Measurements from ENCODE around the gene NSD2.

The NSD2 gene

DNA sequence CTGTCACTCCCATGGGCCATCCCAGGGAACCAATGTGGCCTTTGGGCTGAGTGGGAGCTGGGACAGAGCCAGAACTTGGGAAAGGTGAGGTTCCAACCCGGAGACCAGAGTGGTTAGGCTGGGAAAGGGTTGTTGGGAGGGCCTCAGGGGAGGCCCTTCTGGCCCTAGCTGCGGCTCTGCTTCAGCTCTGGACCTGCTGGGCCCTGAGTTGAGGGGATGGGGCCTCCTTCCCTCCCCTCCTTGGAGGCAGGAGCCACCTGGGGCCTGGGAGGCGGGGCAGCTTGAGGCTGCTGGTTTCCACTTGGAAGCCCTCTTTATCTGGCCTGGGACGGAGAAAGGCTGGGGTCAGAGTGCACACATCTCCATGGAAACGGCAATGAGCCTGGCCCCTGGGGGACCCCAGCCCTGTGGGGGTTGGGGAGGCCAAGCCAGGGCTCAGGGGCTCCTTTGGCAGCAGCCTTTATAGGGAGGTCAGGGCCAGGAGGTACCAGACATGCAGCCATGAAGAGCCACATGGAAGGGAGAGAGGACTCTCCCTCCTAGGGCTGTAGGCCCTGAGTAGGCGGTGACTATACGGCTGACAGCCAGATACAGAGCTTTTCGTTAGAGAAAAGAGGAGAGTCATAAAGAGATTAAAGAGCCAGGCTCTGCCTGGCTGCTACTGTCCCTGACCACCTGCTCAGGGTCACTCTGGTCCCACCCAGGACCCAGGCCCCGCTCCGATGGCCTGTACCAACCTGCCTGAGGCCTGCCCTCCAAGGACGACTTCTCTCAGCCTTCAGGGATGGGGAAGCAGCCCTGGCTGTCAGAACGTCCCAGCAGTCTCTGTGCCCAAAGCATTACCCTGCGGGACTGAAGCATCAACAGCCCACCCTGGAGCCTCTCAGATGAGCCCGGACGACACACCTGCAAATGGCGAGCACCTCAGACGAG lies 6.9 kb upstream of the NSD2 start:
- DNase-seq (ENCODE audit: low spot score) = no peak

DNA sequence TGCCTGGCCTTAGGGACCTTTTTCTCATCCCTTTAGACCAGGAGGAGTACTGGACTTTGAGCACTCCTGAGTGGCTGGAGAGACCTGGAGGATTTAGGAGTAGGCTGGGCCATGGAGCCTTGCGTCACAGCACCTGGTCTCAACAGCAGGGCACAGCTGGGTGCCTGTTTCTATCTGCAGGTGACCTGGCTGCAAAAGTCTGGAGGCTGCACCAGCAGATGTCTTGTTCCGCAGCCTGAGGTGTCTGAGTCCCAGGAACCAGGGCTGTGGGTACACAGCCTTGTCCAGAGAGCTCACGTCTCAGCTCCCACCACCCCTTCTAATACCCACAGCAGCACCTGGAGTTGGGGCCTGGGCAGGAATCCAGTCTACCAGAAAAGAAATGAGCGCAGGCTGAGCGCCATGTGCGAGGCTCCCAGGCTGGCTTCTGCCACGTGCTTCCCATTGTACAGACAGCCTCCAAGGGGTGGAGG lies 5.0 kb upstream of the NSD2 start:
- DNase-seq (ENCODE audit: low spot score) = no peak

DNA sequence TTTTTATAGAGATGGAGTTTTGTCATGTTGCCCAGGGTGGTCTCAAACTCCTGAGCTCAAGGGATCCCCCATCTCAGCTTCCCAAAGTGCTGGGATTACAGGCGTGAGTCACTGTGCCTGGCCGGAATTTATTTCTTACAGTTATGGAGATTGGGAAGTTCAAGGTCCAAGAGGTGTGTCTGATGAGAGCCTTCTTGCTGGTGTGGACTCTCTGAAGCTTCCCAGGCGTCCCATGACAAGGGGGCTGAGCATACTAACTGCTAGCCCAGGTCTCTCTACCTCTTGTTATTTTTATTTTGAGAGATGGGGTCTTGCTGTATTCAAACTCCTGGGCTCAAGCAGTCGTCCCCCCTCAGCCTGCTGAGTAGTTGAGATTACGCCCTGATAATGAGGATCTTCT lies 2.9 kb upstream of the NSD2 start:
- no peak for DNase-seq (ENCODE audit: low spot score)

DNA sequence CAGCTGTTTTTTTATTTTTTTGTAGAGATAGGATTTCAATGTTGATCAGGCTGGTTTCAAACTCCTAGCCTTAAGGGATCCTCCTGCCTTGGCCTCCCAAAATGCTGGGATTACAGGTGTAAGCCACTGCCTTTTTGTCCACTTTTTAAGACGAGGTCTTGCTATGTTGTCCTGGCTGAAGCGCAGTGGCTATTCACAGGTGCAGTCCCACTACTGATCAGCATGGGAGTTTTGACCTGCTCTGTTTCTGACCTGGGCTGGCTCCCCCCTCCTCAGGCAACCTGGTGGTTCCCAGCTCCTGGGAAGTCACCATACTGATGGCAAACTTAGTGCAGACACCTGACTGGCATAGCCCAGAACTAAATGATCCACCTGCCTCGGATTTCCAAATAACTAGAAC lies 2.3 kb upstream of the NSD2 start:
- DNase-seq (ENCODE audit: low spot score) = no peak

DNA sequence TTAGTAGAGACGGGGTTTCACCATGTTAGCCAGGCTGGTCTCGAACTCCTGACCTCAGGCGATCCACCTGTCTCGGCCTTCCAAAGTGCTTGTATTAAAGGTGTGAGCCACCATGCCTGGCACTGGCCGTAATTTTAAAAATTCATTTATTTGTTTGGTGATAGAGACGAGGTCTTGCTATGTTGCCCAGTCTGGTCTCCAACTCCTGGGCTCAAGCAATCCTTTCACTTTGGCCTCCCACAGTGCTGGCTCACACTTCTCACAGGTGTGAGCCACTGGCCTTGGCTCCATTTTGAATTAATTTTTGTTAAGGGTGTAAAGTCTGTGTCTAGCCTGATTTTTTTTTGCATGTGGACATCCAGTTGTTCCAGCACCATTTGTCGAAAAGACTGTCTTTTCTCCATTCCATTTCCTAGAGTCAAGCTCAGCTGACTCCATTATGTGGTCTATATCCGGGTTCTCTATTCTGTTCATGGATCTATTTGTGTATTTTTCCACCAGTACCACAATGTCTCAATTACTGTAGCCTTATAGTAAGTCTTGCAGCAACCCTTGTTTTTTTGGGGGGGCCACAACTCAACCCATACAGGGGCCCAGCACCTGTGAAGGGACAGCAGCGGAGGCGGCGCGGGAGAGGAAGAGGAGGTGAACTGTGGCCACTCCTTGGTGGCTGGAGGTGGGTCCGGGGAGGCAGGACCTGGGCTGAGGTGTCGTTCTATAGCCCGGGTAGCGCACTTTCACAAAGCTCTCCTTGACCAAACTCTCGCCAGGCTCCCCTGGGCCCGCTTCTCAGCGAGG lies 1.5 kb upstream of the NSD2 start:
- no peak for DNase-seq (ENCODE audit: low spot score)

DNA sequence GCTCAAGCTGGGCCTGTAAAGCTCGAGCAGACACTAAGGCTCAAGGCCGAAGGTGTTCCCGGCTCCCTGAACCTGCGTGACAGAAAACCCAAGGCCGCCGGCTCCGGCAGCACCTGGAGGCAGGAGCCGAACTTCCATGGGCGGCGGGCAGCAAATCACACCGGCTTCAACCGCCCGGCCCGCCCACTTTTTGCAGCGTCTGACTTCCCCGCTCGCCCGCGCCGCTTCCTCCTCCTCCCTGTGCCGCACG lies 940 bp upstream of the NSD2 start:
- DNase-seq (ENCODE audit: low spot score) = peak; percentile 78

DNA sequence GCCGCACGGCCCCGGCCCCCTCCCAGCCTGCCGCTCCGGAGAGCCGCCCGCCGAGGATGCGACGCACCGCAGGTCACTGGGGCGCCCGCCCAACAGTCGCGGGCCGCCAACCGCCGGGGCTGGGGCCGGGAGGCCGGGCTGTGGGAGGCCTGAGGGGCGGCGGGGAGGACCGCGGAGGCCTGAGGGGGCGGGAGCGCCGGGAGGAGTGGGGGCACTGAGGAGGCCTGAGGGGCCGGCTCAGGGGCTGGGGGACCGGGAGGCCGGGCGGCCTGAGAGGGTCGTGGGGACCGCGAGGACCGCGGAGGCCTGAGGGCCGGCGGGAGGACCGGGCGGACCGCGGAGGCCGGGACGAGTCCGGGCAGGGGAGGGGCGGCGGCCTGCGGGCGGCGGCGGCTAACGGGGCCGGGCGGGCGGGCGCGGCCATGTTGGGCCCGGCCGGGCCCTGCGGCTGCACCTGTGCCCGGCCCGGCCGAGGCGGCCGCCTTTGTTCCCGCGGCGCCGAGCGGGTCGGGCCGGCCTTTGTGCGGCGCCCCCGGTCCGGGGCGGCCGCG lies 353 bp downstream of the NSD2 start:
- DNase-seq (ENCODE audit: low spot score) = no peak

DNA sequence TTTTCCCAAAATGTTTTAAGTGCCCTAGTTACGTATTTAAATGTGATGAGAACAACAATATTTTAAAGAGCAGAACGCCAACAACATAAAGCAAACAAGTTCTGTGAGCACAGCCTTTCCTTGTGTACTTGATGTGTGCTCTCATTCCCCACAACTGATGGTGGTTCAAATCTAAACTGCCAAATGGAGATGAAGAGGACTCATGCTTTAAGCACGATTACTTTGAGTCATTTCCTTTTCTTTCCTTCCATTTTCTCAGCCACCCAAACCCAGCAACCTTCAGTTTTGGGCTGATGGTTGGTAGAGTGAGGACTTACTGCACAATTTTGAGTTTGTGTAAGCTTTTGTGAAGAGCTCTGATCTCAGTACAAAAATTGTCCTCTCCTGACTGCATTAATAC lies 1.7 kb downstream of the NSD2 start:
- DNase-seq (ENCODE audit: low spot score) = peak; percentile 59

DNA sequence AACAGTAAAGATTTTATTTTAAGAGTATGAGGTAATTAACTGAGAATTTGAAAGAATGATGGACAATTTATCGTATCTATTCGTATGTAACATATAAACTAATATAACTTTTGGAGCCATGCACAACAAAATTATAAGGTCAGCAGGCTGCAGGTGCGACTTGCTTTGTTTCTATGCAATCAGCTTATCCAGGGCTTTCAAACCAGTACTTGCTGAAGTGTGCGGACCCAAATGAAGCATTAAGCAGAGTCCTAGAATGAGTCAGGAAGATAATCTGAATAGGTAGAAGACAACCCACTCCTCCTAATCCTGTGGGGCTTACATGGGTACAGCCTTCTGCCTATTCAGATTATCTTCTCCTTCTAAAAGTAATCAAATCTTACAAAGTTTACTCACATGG lies 2.1 kb downstream of the NSD2 start:
- DNase-seq (ENCODE audit: low spot score) = no peak

DNA sequence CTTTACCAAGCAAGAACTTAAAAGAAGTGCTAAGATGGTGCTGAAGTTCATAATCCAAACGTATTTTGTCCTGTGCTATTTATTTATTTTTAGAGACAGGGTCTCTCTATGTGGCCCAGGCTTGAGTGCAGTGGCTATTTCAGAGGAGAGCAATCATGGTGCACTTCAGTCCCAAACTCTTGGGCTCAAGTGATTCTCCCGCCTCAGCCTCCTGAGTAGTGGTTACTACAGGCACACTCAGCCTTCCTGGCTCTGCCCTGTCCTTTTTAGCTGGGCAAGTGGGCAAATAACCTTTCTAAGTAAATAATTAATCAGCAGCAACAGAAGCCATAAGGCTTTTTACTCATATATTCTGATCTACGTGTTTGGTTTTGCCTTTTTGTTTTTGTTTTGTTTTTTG lies 2.6 kb downstream of the NSD2 start:
- no peak for DNase-seq (ENCODE audit: low spot score)

DNA sequence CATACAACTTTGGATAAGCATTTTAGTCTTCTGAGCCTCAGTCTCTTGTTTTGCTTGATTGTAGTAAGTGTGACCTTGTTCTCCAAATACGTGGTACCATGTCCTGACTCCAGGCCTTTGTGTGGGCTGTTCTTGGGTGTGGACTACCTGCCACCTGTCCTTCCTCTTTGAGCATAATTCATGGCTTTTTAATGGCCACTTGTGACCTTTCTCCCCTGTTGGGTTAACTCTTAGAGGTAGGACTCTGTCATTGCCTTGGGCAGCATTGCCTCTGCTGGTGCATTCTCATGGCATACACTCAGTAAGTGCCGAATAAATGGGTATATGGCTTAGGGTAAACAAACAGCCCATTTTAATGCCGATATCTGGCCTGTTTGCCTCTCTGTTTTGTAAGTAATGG lies 3.0 kb downstream of the NSD2 start:
- no peak for DNase-seq (ENCODE audit: low spot score)

DNA sequence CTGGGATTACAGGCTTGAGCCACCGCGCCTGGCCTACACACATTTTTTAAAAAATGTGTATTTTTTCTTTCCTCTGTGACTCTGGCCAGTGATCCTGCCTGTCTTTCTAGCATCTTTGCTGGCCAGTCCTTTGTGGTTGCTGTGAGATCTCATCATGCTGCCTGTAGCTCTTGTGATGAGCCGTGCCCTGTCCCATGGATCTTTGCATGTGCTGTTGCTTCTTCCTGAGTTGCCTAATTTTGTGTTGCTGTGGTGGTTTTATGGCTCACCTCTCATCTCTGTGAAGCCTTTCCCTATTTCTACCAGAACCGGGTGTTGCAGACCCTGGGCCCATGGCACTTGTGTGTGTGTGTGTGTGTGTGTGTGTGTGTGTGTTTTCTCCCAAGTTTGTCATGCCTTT lies 8.3 kb downstream of the NSD2 start:
- no peak for DNase-seq (ENCODE audit: low spot score)

DNA sequence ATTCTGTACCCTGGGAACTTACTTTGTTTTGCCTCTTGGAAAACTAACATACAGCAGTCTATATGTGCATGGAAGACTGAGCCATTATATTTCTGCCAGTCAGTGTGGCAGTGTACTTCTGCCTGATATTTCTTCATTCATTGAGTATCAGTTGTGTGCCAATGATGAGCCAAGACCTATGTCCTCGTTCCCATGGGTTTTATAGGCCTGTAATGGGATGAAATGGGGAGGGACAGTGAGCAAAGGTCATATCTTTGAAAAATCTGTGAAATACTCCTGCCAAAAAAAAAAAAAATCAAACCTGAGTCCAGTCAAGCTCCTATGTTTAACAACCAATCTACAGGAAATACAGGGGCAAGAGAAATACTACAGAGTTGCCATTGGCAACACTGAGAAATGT lies 9.1 kb downstream of the NSD2 start:
- no peak for DNase-seq (ENCODE audit: low spot score)

DNA sequence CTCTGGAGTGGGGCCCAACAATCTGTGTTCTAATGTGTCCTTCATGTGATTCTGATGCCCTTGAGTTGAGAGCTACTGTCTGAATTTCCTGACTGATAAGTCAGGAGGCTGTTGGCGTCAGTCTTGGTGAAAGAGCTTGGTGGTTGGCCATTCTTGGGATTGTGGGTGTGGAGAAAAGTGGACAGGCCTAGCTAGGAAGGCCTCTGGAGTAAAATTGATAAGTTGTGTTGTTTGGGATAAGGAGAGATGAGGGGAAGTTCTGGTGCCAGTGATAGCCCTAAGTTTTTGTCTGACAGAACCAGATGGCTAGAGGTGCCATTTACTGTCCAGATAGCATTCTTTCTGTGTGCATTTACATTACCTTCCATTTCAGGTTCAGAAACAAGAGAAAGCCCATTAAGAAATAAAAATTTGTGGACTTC lies 11.7 kb downstream of the NSD2 start:
- no peak for DNase-seq (ENCODE audit: low spot score)

DNA sequence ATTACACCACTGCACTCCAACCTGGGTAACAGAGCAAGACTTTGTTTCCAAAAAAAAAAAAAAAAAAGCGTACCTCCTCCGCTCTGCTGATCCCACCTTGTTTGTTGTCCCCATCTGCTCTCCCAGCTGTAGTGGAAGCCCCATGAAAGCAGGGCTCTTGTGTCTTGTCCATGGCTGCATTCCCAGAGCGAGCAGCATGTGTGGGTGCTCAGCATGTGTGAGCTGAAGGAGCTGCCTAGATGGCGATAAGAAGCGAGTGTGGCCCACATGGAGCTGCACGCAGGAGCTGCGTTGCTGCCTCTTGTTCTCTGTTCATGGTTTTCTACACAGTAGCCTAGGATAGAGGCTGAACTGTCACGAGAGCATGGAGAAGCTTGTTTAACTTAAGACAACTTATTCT lies 12.4 kb downstream of the NSD2 start:
- no peak for DNase-seq (ENCODE audit: low spot score)

DNA sequence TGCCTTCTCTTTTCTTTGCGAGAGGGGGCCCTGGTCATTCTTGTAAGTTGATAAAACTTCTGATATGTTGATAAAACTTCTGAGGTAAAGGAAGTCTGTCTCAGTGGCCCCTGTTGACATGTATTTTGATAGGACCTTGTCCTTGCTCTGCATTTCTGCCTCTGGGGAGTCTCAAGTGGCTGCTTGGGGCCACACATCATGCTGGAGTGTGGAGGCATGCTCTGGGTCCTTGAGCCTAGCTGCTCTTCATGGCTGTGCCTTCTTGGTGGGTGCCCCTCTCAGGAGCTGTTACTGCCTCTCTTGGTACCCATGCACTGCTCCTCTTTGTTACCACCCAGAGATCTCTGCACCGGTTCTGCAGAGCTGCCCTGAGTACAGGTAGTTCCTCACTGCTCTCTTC lies 14.2 kb downstream of the NSD2 start:
- no peak for DNase-seq (ENCODE audit: low spot score)

DNA sequence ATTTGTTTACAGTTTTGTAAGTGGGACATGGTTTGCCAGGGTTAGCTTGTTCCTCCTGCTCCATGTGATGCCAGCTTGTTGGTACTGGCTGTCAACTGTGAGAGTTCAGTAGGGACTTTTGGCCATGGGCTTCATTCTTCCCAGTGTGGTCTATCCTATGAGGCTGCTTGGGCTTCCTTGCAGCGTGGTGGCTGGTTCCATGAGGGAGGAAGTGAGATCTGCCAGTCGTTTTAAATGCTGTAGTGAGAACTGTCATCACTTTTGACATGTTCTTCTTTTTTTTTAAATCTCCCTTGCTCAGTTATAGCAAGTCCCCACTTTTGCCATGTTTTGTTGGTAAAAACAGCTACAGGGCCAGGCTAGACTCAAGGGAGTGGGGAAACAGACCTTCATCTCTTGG lies 15.9 kb downstream of the NSD2 start:
- DNase-seq (ENCODE audit: low spot score) = no peak

DNA sequence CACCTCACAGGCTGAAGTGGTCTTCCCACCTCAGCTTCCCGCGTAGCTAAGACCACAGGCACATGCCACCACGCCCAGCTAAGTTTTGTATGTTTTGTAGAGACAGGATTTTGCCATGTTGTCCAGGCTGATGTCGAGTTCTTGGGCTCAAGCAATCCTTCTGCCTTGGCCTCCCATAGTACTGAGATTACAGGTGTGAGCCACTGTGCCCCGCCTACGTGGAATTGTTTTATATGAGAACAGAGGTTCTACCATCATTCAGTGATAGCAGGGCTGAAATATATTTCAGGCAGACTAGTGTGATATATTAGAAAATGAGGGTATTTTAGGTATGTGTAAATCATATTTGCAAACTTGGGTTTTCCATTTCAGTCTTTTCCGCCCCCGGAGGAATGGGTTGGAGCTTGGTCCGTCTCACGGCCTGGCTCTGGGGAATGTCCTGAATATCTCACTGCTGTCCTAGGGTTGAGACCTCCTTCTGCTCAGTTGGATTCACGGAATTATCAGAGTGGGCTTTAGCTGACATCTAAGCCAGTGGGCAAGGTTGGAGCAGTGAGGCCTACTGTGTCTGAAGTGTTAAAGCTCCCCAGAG lies 19.9 kb downstream of the NSD2 start:
- no peak for DNase-seq (ENCODE audit: low spot score)

DNA sequence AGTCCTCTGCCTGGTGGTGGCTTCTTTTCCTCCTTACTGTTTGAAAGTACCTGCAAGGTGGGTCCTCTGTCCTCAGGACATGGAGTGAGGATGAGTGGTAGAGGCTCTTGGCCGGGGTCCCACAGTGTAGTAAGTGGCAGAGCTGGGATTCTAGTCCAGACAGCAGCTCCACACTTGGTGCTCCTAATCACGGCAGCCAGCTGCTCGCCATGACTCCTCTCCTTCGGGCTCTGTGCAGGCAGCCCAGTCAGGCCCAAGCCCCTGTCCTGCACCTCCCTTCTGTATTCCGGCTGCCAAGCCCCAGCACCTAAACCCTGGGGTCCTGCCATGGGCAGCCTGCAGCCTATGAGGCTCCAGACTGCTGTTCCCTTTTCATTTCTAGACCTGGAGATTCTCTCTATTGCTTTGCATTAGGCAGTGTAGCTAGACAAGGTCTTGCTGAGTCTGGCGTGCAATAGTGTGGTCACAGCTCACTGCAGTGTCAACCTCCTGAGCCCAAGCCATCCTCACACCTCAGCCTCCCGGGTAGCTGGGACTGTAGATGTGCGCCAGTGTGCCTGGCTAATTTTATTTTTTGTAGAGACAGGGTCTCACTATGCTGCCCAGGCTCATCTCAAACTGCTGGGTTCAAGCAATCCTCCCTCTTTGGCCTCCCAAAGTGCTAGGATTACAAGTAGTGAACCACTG lies 24.9 kb downstream of the NSD2 start:
- no peak for DNase-seq (ENCODE audit: low spot score)

DNA sequence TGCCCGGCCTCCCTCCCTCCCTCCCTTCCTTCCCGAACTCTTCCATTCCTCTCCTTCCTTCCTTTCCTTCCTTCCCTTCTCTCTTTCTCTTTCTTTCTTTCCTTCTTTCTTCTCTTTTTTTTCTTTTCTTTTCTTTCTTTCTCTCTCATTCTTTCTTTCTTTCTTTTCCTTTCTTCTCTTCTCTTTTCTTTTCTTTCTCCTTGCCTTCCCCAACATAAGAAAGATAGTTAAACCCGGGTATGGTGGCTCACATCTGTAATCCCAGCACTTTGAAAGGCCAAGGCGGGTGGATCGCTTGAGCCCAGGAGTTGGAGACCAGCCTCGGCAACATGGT lies 25.4 kb downstream of the NSD2 start:
- DNase-seq (ENCODE audit: low spot score) = no peak

DNA sequence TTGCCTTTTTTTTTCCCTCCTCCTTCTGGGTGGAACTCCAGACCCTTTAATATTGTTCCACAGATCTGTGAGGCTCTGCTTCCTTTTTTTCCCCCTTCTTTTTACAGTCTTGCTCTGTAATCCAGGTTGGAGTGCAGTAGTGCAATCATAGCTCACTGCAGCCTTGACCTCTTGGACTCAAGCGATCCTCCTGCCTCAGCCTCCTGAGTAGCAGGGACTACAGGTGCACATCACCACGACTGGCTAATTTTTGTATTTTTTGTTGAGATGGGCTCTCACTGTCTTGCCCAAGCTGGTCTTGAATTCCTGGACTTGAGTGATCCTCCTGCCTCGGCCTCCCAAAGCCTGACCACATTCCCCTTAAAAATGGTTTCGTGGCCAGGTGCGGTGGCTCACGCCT lies 26.8 kb downstream of the NSD2 start:
- DNase-seq (ENCODE audit: low spot score) = no peak

DNA sequence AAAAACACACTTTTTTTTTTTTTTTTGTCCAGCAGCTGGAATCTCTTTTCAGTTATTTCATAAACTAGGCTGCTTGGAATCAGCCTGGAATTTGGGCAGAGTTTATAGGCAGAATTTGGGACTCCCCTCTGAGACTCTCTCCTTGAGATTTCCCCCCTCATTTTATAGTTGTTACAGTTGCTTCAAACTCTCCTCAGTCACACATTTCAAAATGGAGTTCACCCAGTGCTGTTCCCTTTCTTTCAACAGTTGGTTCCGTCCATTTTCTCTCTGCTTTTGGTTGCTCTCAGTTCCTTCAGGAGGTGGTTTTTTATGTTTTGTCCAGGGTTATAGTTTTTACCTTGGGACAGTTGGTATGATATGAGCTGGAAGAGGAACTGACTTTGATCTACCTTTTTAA lies 27.5 kb downstream of the NSD2 start:
- DNase-seq (ENCODE audit: low spot score) = no peak

All from AG08395 (cell line).